ENCODE data around the gene ATP4B.

The ATP4B gene

GRCh38 chr13:113642563-113642962 lies 15.4 kb downstream of the ATP4B start:
- no peak for DNase-seq (ENCODE audit: low read depth)

GRCh38 chr13:113641426-113641825 lies 16.6 kb downstream of the ATP4B start:
- DNase-seq (ENCODE audit: low read depth), result no peak

DNA sequence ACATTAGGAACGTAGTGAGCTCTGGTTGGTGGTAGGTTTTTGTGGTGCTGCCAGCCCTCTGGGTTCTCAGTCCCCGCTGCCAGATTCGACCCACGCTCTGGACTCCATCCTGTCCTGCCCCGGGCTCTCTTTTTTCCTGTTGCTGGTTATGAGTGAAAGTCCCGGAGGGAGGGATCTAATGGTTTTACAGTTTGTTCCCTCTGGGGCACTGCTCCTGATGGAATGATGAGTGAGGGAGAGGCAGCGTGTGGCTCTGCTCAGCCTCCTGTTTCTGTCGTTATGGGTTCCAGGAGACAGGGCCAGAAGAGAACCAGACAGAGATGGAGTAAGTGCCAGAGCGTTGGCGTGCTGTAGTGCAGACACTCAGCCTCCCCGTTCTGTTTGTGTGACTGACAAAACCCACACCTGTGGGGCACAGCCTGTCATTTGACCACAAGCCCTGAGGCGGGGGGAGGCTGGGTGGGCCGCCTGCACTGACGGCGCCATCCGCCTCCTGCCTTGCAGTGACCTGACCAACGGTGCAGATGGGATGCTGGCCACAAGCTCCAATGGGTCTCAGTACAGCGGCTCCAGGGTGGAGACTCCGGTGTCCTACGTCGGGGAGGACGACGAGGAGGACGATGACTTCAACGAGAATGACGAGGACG lies 18.3 kb downstream of the ATP4B start:
- DNase-seq (ENCODE audit: low read depth), result no peak

- DNase-seq (ENCODE audit: low read depth), result no peak
Measured at GRCh38 chr13:113638806-113639205, 19.2 kb downstream of the ATP4B start.

DNA sequence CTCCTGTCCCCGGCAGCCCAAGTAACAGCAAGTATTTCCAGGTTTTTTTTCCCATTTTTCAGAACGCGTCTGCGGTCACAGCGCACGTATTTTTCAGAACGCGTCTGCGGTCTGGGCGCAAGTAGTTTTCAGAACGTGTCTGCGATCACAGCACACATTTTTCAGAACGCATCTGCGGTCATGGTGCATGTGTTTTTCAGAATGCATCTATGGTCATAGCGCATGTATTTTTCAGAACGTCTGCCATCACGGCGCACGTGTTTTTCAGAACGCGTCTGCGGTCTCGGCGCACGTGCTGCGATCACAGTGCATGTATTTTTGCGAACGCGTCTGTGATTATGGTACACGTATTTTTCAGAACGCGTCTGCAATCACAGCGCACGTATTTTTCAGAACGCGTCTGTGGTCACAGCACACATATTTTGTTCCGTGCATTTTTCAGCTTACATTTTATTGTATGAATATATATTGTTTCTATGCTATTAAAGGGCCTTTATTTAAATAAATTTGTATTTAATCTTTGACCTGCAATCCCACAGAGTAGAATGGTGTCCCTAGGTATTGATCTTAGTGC lies 19.7 kb downstream of the ATP4B start:
- no peak for DNase-seq (ENCODE audit: low read depth)

DNA sequence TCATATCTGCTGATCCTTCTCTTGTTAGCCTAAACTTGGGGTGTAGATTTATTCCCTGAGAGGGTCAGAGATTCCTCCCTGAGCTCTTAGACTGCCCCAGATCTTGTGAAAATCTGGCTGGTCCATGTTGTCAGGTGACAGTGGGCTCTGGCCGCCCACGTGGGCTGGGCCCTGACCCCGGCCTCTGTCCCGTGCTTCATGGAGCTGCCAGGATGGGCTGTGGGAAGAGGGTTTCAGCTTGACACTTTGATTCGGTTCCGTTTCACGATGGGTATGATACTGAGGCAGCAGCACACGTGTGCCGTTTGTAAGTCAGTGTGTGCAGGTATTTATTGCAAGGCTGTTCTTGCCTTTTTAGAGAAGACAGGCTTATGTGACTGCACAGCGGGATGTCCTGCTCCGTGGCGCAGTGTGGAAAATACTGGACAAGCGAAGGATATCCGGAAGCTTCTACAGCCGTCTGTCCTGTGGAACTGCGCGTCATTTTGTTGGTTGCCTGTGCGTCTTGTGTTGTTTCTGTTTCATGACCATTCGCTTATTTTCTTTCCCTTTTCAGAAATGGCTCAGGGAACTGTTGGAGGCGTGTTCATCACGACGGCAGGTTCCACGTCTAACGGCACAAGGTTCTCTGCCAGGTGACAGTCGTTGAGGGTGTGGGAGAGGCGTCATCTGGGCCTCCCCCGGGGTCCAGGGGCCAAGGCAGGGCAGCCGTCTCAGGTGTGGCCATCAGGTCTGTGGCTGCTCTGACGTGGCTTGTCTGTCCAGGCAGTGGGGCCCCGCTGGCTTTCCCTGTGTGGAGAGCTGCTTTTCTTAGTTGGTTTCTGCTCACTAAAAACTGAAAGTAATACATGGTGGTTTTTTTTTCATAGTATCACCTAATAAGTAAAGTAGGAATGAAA lies 20.5 kb downstream of the ATP4B start:
- no peak for DNase-seq (ENCODE audit: low read depth)

DNA sequence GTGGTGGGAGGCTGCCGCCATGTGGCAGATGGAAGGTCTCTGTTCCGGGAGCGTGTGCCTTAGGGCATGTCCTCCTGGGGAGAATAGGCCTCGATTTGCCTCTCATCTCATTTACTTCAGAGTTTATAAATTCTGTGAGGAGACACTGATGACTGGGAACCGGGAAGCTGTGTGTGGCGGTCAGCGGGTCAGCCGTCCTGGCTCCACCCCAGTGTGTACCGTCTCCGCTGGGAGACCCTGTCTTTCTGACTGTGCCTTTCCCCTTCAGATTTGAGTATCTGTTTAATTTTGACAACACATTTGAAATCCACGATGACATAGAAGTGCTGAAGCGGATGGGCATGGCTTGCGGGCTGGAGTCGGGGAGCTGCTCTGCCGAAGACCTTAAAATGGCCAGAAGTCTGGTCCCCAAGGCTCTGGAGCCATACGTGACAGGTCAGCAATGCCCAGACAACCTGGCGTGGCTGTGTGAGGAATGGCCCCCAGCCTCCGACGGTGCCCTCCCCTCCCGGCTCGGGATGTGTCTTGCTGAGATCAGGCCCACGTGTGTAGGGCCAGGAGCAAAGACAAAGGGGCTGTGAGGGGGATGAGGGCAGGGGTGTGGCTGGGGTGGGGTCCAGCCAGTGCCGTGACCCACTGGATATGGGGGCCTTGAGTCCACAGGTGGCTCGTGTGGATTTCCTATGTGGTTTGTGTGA lies 21.6 kb downstream of the ATP4B start:
- DNase-seq (ENCODE audit: low read depth), result no peak

DNA sequence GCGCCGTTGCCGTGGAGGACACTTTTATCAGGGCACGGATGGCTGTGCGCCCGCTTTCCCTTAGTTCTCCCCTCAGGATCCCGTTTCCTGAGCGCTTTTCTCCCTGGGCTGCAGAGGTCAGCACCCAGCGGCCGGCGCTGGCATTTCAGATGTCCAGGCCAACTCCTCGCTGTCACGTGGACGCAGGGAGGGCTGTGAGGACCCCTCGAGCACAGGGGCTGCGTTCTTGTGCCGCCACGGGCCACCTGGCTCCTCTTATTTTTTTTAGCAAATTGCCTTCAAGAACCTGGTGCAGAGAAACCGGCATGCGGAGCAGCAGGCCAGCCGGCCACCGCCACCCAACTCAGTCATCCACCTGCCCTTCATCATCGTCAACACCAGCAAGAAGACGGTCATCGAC lies 22.3 kb downstream of the ATP4B start:
- no peak for DNase-seq (ENCODE audit: low read depth)

DNA sequence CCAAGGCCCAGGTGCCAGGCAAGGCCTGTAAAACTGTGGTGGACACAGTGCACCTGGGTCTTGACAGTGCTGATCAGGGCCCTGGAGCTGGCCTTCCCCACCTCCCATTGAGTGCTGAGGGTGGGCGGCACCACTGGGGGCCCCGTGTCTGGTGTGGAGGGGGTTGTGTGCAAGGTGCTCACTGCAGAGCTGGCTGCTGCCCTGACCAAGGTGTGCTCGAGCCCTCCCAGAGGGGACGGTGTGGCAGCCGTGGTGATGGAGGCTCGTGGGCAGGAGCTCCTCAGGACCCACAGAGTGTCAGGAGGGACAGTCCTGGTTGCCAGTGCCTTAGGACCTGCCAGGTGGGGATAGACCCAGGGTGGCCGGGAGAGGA lies 23.0 kb downstream of the ATP4B start:
- DNase-seq (ENCODE audit: low read depth), result no peak

DNA sequence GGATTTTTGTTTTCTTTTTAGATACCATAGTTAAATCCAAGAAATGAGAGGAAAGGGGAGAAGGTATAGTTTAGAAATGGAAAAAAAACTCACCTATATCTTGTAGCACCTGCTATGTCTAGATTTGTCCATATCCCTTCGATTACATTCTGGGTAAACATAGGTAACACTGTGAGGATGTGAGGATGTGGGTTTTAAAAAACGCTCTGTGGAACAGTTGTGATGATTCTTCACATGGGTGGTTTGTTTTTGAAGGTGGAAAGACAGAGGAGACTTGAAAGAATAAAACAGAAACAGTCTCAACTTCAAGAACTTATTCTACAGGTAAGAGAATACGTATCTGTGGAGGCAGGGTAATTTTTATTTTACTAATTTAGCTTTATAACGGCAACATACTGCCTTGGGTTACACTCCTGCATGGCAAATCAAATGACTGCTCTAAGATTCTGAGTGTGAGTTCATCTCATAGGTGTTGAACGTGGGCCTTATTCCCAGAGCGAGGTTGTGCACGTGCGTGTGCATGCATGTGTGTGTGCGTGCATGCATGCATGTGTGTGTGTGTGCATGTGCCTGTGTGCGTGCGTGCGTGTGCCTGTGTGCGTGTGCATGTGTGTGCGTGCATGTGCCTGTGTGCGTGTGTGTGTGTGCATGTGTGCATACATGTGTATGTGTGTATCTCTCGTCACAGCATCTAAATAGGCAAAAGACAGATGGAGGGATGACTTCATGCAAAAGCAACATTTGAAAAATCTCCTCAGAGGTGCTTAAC lies 23.5 kb downstream of the ATP4B start:
- no peak for DNase-seq (ENCODE audit: low read depth)

- no peak for DNase-seq (ENCODE audit: low read depth)
Measured at GRCh38 chr13:113633485-113633873, 24.5 kb downstream of the ATP4B start.

GRCh38 chr13:113632706-113633484 lies 25.1 kb downstream of the ATP4B start:
- DNase-seq (ENCODE audit: low read depth), result no peak

DNA sequence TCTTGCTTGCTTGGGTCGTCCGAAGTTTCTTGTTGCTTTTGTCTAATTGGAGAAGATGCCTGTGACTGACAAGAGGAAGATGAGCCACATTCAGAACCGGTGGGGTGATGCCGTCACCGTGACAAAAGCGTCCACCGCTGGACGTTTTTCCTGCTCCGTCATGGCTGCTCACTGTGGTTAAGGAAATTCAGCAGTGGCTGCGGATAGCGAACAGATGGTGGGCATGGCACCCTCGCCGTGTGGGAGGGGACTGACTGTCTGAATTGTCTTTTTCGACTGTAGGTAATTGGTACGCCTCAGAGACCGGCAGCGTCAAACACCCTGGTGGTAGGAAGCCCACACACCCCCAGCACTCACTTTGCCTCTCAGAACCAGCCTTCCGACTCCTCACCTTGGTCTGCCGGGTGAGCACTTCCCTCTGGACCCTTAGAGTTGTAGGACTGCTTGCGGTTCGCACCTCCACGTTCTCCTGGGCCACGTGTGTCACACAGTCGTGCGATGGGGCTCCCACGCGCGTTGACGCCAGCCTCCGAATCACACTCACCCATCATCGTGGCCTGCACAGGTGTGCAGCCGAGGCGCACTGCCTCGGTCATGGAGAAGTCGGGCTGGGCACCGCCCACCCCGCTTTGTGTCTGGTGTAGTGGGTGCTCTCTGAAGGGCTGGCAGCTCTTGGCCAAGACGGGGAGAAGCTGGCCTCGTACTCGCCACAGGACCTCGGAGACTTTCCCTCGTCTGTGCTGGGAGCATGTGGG lies 26.5 kb downstream of the ATP4B start:
- no peak for DNase-seq (ENCODE audit: low read depth)

DNA sequence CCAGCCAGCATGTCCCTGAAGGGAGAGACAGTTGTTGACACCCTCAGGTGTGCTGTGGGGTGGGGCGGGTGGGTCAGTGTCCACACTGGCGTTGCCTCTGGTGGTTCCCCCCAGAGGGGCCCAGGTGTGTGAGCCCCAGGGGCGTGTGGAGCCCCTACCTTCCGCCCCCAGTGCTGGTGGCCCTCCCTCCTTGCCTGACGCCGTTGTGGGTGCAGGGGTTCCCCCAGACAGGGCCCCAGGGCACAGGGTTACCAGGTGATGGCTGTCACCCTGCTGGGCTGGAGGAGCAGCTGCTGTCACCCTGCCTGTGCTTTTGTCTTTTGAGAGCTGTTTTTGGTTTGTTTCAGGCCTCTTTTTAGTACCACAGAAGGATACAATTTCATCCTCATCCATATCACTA lies 27.2 kb downstream of the ATP4B start:
- no peak for DNase-seq (ENCODE audit: low read depth)

DNA sequence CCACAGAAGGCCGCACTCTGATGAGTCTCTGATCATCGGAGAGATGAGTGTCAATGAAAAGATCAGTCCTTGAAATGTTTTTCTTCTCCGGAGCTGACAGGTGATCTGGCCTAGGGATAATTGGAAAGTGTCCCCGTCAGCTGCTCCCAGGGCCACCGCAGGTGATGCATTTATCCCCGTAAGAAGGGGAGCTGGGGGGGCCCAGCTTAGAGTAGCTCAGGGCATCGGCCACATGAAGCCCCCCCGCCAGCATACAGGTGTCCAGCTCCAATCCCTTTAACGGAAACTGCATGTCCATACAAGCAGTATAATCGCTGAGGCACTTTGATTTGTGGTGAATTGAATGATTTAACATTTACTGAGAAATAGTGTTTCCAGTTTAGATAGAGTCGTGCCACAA lies 27.7 kb downstream of the ATP4B start:
- DNase-seq (ENCODE audit: low read depth), result no peak

DNA sequence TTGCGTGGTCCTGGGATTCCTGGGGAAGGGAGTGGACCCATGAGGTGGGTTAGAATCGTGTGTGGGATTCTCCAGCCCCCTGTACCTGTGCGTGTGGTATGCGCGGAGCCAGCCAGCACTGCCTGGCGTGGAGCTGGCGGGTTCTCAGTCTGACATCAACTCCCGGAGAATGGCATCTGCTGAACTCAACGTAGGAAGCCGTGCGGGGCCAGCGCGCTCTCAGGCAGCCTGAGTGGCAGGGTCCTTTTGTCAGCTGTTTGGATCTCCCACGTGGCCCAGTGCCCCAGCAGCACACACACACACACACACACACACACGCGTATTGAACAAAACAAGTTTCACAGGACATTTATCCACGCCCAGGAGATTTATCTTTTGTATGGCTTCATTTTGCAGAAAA lies 28.1 kb downstream of the ATP4B start:
- no peak for DNase-seq (ENCODE audit: low read depth)

DNA sequence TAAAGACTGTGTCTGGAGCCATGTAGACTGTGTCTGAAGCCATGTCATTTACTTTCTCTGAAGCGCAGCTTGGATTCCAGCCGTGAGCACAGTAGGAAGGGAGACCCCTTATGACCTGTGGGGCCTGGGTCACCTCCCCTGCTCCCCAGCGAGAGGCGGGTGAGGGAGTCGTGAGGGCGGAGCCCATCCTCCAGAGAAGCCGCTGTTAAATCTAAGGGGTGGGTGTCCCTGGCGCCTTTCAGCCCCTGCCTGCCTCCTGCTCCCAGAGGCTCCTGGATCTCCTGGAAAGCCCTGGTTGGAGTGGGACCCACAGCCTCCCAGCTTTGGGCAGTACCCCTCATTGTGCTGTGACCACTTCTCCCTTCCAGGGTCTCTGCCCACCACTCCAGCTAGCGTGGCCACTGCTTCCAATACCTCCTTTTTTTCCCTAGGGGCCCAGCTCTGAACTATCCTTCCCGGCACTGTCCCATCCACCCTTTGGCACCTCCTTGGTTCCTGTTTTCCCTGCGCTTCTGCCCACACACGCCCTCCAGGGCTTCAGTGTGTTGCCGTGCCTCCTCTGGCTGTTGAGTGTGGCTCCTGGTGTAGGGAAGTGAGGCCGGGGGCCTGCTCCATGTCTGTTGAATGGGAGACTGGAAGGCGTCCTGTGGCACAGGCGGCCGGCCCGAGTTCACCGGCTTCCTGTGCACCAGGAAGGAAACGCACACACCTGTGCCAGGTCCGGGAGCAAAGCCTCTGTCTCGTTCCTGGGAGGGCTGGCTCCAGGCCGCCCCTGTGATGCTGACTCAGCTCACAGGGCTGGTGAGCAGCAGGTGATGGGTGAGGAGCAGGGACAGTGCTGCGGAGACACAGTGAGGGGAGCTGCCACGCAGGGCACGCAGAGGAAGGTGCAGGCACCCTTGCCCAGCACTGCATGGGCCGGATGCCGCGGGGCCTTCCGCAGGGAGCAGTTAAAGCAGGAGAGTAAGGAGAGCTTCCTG lies 29.4 kb downstream of the ATP4B start:
- DNase-seq (ENCODE audit: low read depth), result no peak

DNA sequence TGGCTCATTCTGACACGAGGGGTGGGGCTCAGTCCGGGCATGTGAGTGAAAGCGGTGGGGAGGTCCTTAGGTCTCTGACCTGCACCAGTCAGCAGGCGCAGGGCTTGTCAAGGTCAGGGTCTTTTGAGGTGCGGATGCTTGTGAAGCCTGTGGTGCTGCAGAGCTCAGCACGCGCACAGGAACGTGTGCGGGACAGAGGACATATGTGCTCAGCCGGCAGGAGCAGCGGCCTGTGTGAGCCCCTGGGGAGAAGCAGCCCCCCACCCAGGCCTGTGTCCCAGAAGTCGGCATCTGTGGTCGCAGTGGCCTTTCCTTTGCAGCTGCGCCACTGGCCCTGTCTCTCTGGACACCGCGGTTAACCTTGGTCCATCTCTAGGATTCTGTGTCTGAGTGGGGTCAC lies 30.9 kb downstream of the ATP4B start:
- no peak for DNase-seq (ENCODE audit: low read depth)

Measured in GM04503 (cell line).